HG02973 (cell line): ENCODE results near the gene ANXA4.
"Not testable (repeated sequence)": the region's sequence is repeated elsewhere in the genome, so short reads cannot be mapped to it uniquely, and the experiment has no call there.

ENCODE experiments used
- ATAC-seq: cut with Tn5 transposase; IDR thresholded peaks from one replicate; pipeline ENCODE4 v1.9.1; 2021; ENCODE audit warnings: moderate library complexity; ENCODE audit not compliant: unreplicated experiment

The ANXA4 gene

DNA sequence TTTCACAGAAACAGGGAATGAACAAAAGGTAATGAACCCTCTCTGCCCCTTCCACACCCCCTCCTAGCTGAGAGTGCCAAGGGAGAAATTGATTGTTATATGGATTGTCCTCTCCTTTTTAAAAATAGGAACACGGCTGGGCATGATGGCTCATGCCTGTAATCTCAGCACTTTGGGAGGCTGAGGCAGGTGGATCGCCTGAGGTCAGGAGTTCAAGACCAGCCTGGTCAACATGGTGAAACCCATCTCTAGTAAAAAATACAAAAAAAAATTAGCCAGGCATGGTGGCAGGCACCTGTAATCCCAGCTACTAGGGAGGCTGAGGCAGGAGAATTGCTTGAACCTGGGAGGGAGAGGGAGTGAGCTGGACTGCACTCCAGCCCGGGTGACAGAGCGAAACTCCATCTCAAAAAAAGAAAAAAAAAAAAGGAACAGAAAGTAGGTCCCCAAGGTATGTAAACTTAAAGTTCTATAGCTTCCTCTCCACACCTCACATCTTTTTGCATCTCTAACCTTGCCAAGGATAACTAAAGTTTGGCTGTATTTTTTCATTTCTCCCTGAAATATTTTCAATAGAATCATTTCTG lies 60.9 kb downstream of the ANXA4 start:
- not testable (repeated sequence) for ATAC-seq

DNA sequence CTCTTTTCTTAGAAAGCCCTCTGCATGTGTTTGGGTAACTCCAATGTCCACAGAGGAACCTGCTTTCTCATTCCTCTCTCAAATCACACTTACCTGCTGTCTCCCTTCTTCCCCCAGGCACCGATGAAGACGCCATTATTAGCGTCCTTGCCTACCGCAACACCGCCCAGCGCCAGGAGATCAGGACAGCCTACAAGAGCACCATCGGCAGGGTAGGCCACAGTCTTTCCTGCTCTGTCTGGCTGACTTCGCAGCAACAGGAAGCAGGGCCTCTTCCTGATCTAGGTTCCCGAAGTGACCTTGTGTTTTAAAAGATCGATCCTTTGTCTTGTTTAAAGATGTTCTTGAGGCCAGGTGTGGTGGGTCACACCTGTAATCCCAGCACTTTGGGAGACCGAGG lies 62.5 kb downstream of the ANXA4 start:
- no peak for ATAC-seq

DNA sequence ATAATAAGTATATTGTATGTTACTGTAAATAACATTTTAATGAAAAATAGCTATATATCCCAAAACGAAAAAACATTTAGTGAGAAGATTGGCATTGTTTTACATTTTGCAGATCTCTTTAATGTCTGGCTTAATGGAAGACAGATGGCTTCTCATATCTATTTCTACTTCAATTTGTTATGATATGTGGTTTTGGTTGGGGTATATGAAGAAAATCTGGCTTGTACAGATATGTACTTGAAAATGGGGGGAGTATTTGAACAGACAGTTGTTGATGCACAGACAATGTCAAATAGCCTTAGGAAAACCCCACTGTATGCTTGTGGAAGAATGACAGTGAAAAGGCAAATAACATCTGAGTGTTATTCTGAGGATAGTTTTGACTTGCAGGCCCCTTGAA lies 64.0 kb downstream of the ANXA4 start:
- ATAC-seq, result no peak

DNA sequence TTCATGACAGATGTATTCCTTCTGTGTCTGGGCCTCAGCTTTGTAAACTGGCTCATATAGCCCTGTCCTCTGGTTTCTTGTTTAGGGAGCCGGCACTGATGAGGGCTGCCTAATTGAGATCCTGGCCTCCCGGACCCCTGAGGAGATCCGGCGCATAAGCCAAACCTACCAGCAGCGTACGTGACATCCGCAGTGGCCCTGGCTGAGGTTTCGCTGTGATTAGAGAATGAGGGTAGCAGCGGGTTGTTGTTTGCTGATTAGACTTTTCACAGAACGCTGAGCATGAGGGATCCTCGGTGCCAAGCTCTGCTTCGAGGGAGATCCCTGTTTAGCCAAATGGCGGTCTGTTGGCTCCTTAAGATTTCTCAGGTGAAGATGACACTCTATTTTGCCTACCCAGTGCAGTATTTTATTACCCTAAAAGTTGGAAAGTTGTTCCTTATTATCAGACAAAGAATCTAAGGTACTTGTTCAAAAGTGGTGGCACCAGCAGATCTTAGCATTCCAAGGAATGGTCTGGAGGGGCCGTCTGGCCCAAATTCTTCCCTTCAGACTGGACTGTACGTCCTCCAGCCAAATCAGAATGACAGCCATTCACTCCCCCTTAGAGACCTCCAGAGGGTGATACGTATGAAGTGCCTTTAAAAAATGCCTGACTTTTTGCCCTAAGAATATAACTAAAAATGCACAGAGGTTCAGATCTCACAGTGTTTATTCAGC lies 66.0 kb downstream of the ANXA4 start:
- ATAC-seq, result no peak

DNA sequence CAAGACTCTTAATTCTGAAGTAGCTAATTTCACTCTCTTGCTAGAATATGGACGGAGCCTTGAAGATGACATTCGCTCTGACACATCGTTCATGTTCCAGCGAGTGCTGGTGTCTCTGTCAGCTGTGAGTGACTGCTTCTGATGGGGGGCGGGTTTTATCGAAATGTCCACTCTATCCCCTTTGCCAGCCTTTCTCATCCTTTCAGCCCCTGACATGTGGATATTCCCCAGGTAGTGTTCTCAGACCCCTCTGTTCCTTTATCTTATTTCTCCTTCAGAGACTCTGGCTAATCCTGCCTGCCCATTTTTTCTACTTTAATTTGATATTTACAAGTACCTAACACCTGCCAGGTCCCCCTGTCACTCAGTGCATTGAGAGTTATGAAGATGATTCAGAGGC lies 68.6 kb downstream of the ANXA4 start:
- no peak for ATAC-seq

DNA sequence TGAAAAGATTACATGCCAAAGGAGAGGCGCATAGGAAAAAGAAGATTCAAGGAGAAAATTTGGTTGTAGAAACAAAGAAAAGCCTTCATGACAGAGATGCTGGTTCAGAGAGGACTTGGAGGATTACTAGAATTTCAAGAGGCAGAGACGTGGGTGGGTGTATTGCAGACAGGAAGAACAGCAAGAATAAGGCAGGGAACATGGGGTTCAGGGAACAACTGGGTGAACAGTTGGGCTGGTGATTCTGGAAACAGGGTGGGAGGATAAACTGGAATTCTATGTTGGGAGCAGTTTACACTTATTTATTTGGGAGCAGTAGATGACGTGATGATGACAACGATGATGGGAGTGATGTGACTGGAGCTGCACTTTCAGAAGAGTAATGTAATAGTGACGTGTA lies 69.1 kb downstream of the ANXA4 start:
- ATAC-seq, result no peak

DNA sequence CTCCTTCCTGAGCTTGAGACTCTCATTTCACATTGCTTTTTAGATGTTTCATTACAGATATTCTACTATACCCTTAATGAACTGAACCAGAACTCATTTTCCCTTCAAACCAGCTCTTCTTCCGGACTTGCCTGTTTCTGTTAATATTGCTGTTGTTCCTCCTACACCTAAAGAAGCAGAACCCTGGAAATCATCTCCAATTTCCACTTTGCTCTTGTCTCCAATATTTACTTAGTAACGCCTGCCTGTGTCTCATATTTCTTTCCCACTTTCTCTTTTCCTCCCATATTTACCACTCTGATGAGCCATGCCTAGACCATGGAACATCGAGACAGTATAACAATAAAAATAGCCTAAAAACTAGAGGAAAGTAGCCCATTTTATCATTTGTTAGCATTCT lies 69.7 kb downstream of the ANXA4 start:
- no peak for ATAC-seq

DNA sequence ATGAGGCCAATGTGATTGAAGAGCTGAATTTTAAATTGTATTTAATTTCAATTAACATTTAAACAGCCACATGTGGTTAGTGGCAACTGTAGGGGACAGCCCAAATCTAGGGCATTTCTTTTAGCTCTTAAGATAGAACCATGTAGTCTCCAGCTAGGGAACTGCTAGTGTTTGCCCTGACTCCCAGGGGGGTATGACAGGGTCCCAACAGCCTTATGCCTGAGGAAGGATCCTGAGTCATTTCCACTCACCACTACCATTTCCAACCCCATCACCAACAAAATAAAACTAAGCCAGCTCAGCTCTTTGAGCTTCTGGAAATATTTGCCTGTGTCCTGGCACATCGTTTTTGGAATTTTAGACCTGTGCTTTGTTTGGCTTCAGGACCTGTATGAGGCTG lies 73.8 kb downstream of the ANXA4 start:
- no peak for ATAC-seq

DNA sequence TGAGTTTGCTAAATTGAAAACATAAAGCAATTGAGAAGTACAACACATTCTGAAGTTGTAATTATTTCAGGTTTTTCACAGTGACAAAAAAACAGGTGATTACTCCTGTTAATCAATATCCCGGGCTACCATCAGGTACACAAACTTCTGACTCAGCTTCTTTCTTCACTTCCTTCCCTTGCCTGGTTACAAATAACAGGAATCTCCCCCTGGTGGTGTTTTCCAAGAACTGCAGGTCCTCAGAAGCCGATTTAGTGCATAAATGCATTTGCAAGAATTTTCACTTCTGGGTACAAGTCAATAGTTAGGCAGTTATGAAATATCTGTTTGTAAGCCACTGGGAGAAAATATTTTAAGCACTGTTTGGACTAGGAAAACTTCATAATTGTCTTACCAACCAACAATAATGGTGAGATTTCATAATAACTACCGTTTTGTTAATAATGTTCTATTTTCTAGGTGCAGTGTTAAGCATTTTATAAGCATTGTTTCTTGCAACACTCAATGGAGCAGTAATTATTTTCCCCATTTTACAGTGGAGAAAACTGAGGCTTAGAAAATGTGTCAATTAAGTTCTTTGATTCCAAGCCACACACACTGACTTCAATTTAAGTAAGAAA lies 75.1 kb downstream of the ANXA4 start:
- ATAC-seq, result no peak

DNA sequence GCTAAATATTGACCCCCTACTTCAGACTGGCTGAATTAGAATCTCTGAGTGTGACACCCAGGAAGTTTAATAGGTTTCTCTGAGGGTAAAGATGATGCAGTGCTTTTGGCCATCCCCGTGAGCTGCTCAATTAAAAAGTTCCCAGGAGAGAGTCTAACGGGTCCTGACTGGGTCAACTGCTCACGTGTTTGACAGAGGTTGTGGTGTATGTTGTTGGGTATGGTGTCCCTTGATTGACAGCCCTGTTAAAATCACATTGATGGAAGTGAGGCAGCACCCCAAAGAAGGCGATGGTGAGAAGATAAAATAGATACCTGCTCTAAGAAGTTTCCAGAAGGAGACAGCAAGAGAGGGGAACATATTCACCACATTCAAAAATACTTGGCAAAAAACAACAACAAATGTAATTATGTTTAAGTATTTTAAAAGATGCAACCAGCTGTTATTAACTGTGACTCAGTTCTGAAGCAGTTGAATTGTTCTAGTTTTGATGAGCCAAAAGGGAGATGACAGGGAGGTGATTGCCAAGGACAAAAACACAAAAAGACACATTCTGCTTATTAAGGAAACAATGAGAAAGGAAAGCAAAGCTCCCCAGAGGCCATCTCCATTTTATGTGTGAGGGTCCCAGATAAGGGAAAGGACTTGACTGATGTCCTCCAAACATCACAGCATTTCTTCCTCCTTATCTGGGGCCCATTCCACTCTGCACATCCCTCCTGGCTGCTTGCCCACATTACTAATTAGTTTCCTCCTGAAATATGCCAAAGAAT lies 76.0 kb downstream of the ANXA4 start:
- no peak for ATAC-seq

DNA sequence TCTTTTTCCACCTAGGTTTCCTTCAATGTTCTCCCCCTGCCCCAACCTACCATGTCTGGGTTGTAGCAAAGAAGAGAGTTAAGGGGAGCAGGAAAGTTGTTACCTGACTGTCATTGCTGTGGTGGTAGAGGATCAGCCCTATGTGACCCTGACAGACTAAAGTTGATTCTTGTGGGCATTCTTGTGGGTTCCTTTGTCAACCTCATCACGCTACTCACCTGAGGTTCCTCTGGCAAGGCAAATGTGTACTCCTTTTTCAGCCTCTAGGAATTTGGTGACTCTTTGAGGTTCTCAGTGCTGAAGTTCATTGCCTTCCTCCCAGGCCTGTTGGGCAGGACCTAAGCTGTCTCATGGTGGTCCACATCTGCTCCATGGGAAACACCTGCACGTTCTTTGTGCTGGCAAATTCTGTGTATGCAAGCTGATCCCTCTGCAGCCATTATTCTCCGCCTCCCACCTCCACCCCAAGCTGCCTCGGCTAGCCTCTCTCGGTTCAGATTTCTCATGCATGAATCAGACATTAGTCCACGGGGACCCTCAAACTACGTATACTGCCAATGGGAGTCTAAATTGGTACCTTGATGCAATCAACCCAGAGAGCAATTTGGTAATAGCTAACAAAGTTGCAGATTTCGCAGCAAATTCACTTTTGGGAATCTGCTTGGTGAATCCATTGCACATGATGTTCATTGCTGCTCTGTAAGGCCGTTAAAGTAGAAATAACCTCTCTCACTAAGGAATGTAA lies 86.0 kb downstream of the ANXA4 start:
- ATAC-seq, result no peak

DNA sequence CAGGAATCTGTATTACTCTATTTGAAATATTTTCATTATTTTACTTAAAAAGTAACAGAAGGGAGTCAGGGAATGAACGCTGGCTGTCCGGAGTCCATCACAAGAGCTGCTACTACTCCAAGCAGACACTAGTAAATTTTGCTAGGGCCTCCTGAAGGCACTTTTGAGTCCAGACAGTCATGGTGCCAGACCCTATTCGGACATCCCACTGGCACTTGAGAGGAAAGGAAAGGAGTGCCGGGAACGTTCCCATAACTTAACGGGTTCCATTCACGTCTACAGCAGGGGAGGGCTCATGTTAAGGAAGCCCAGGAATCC lies 87.0 kb downstream of the ANXA4 start:
- ATAC-seq, result peak; percentile 1

DNA sequence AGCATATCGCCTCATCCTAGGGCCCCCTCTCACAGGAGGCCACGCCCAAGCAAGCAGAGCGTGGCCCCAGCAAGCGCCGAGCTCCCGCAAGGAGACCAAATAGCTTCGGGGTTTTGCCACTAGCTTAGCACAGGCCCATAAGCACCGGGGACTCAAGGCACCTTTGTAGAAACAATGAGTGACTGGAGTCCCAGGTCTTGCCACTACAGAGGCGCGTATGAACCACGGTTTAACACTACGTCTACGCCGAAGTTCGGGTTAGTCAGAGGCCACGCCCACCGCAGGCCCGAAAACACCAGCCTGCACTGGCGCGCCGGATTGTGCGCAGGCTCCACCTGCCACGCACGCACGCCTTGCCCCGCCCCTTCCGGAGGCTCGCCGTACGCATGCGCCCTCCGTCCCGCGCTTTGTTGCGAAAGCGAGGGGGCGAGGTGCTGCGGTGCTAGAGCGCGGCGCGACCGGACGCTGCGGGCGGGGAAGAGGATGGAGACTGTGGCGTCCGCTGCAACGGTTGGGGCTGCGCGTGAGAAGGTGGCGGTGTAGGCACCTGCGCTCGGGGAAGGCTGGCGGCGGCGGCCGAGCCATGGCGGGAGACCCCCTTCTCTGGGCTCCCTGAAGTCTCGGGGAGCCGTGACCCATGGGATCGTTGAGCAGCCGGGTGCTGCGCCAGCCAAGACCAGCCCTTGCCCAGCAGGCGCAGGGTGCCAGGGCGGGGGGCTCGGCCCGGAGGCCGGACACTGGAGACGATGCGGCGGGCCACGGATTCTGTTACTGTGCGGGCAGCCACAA lies 87.5 kb downstream of the ANXA4 start, which contains the start of gene GMCL1:
TSS of gene GMCL1 (plus strand) at position 405 of the 789 bp plus-strand sequence. CDS start at position 638, 233 bp downstream.
- ATAC-seq, result peak; percentile 81

DNA sequence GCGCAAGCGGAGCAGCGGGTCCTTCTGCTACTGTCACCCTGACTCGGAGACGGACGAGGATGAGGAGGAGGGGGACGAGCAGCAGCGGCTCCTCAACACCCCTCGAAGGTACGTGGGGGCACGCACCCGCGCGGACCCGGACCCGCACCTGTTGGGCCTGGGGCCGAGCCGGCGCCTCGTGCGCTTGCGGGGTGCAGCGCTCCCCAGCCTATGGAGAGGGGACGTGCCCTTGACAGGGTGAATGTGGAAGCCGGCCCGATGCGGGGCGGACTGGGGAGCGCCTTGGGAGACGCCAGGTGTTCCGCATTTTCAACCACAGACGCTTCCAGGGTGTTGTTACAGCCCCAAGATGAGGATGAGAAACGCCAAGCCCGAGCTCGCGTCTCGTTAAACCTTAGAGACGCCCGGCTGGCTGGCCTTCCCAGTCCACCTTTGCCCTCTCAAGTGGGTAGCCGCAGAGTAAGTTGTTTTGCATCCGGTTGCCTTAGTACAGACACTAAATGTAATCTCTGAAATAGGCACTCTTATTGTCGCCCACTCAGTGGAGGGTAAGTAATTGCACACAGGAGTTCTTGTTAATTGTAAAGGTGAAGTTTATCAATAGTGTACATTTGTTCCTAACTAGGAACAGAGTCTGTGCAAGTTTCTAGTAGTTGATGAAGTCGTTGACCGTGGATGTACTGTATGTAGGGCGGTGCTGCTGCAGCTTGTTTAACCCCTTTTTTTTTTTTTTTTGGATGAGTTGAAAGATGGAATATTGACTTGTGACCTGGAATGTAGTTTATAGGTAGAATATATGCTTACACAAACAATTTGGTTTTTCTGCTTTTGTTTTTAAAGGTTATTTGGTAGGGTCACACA lies 88.3 kb downstream of the ANXA4 start:
- peak; percentile 21 for ATAC-seq

DNA sequence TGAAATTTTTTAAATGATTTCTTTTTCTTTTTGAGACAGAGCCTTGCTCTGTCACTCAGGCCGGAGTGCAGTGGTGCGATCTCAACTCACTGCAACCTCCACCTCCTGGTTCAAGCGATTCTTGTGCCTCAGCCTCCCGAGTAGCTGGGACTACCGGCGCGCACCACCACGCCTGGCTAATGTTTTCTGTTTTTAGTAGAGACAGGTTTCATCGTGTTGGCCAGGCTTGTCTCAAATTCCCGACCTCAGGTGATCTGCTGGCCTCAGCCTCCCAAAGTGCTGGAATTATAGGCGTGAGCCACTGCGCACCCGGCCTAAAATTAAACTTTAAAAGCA lies 88.9 kb downstream of the ANXA4 start:
- ATAC-seq, result not testable (repeated sequence)

DNA sequence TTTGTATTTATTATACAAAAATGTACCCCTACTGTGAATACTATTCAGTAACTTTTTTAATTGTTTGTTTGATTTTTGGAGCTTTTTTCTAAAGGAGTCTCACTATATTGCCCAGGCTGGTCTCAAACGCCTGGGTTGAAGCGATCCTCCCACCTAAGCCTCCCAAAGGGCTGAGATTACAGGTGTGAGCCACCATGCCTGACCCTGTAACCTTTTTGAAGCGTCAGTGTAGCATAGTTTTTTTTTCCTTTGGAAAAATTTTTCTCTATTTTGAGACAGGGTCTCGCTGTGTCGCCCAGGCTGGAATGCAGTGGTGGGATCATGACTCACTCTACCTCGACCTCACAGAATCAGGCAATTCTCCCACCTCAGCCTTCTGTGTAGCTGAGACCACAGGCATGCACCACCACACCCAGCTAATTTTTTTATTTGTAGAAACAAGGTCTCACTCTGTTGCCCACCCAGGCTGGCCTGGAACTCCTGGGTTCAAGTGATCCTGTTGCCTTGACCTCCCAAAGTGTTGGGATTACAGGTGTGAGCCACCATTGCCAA lies 89.5 kb downstream of the ANXA4 start:
- no peak for ATAC-seq

DNA sequence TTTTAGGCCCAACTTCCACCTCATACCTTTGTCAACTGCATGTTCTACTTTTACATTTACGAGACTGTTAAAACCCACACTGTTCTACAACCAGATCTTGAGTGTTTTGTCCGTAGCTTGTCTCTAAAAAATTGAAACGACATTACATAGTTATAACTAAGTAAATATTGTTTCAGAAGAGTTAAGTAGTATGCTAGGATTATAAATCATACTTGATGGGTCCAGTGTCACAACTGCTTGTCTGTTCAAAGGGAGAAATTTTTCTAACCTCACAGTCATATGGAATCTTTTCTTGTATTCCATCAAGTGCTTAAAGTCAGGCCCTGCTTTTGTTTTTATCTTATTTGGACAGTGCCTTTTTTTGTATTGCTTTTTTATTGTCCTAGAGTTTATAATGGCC lies 91.8 kb downstream of the ANXA4 start:
- ATAC-seq, result no peak

DNA sequence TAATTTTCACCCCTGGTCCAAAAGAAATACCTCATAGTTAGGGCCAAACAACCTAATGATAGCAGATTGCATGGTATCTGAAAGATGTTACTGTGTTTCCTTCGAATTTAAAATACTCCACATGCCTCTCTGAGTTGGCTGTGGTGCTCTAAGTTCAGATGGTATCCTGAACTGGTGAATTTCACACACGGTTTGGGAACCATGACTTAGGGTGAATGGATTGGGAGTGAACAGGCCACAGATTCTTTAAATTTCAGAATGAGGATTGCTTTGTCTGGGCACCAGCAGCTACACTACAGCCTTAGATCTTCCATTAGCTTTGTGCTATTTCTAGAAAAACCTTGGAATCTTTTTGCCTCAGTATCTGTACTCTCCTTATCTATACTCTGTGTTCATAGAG lies 93.7 kb downstream of the ANXA4 start:
- no peak for ATAC-seq

DNA sequence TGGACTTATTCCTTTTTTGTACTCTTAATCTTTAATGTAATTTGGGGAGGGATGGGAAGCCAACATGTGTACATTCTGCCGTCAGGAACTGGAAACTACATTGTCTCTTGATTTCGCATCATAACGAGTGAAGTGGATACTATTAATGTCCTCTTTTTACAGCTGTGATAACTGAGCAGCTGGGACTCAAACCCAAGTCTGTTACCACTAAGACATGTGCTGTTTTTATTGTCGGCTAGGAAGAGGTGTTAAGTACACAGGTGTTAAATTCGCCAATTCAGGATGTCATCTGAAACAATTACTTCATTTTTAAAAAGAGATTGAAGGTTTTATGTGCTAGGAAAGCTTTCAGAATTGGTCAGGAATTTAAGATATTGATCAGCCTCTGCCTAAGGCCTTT lies 94.4 kb downstream of the ANXA4 start:
- no peak for ATAC-seq
